IMR-90 (cell line): ENCODE data around the gene FOXF1.

Source experiments
- MAZ ChIP-seq: IDR thresholded peaks from 2 replicates; pipeline ENCODE4 v1.6.1; 2012; ENCODE audit warnings: low read depth, mild to moderate bottlenecking, low read length, improper control_type of control experiment, moderate library complexity, borderline replicate concordance
- NFE2L2 ChIP-seq: fragments of 150-350 bp; IDR thresholded peaks from 2 replicates; pipeline ENCODE4 v1.6.1; 2016; ENCODE audit warnings: low read depth, mild to moderate bottlenecking, low read length
- RAD21 ChIP-seq: IDR thresholded peaks from 2 replicates; pipeline ENCODE4 v1.6.1; 2012; ENCODE audit warnings: low read length, improper control_type of control experiment
- RFX5 ChIP-seq: IDR thresholded peaks from 2 replicates; pipeline ENCODE4 v1.8.0; 2012; ENCODE audit warnings: low read depth, mild to moderate bottlenecking, low read length, moderate library complexity
- TF ChIP-seq, protein P1 (sequence below): conservative IDR thresholded peaks from 2 replicates; pipeline ENCODE4 v1.5.1; 2012; ENCODE audit warnings: mild to moderate bottlenecking, low read depth, low read length, improper control_type of control experiment

GRCh38 chr16:86536621-86537020 is 26.3 kb downstream of the FOXF1 start:
- TF ChIP-seq, protein P1, sequence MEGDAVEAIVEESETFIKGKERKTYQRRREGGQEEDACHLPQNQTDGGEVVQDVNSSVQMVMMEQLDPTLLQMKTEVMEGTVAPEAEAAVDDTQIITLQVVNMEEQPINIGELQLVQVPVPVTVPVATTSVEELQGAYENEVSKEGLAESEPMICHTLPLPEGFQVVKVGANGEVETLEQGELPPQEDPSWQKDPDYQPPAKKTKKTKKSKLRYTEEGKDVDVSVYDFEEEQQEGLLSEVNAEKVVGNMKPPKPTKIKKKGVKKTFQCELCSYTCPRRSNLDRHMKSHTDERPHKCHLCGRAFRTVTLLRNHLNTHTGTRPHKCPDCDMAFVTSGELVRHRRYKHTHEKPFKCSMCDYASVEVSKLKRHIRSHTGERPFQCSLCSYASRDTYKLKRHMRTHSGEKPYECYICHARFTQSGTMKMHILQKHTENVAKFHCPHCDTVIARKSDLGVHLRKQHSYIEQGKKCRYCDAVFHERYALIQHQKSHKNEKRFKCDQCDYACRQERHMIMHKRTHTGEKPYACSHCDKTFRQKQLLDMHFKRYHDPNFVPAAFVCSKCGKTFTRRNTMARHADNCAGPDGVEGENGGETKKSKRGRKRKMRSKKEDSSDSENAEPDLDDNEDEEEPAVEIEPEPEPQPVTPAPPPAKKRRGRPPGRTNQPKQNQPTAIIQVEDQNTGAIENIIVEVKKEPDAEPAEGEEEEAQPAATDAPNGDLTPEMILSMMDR: no peak
- TF ChIP-seq NFE2L2 (no peak), RAD21 (no peak), RFX5 (no peak), MAZ (no peak)
